ENCODE results near the gene OR3A2.

GRCh38 chr17:3378321-3378720 lies 7.8 kb downstream of the OR3A2 start:
- TF ChIP-seq REST (IDR thresholded peaks at IDR 0.05; ENCODE audit: low read depth, low read length) (no peak), EP300 (IDR thresholded peaks at IDR 0.05; ENCODE audit: borderline replicate concordance in 1 of 2, control insufficient read depth in 1 of 2, low read depth in 2 of 2, low read length in 2 of 2) (no peak)
